Sigmoid colon (tissue), 7 donors: ENCODE results near the gene IQCM. TPM values are rescaled to one million over a fixed set of nuclear protein-coding genes. Genes with fewer than 3 reads are reported as not detected.

Experiments
- DNase-seq: peaks from one replicate; pipeline ENCODE4 v3.0.0-alpha.2; 2019
- H3K27ac ChIP-seq, 4 donors: fragments of 200-600 bp; sonication (generic); one replicate each; pipeline ENCODE4 v1.5.1; 2016 to 2019; ENCODE audit warnings: mild to moderate bottlenecking in 1 of 4
- H3K27me3 ChIP-seq, 3 donors: fragments of 200-600 bp; sonication (generic); one replicate each; pipeline ENCODE4 v1.5.1; 2019; ENCODE audit warnings: mild to moderate bottlenecking in 1 of 3
- H3K36me3 ChIP-seq, 4 donors: fragments of 200-600 bp; sonication (generic); one replicate each; pipeline ENCODE4 v1.5.1; 2016 to 2019
- H3K4me1 ChIP-seq, 4 donors: fragments of 200-600 bp; sonication (generic); one replicate each; pipeline ENCODE4 v1.5.1; 2017 to 2019
- H3K4me3 ChIP-seq, 4 donors: fragments of 200-600 bp; sonication (generic); one replicate each; pipeline ENCODE4 v1.5.1; 2017 to 2019; ENCODE audit warnings: mild to moderate bottlenecking in 2 of 4, moderate library complexity in 1 of 4
- H3K9me3 ChIP-seq, 4 donors: fragments of 200-600 bp in 3 of 4; sonication (generic) in 3 of 4; one replicate each; pipeline versions ENCODE4 v1.5.1 to v1.6.1; 2013 to 2019
- CTCF ChIP-seq, 4 experiments: fragments of 450-650 bp in 3 of 4; fragments of 200-600 bp in 1 of 4; IDR thresholded peaks; one replicate each; pipeline ENCODE4 v1.5.1; 2016 to 2019; ENCODE audit warnings: antibody characterized with exemption in 4 of 4, mild to moderate bottlenecking in 3 of 4, moderate library complexity in 2 of 4
- EP300 ChIP-seq, 4 donors: sonication (generic); formaldehyde crosslinking; IDR thresholded peaks; one replicate each; pipeline ENCODE4 v1.6.1; 2017; ENCODE audit warnings: antibody characterized with exemption in 4 of 4
- POLR2A ChIP-seq, 2 donors: fragments of 450-650 bp; IDR thresholded peaks; one replicate each; pipeline ENCODE4 v1.6.1; 2016; ENCODE audit warnings: antibody characterized with exemption in 2 of 2, mild to moderate bottlenecking in 2 of 2, moderate library complexity in 2 of 2
- POLR2AphosphoS5 ChIP-seq, 4 donors: sonication (generic); formaldehyde crosslinking; IDR thresholded peaks; one replicate each; pipeline ENCODE4 v1.6.1; 2017; ENCODE audit warnings: antibody characterized with exemption in 4 of 4
- WGBS, 2 donors: extraction: QIAGEN DNeasy Blood & Tissue Kit; methylation state at CpG; one replicate each; pipeline ENCODE4 v1.1.7; 2013; 5-methylcytosine and 5-hydroxymethylcytosine counted together
- intact Hi-C: fragments of 100-400 bp; cut with DNase I; formaldehyde crosslinking; loops from one replicate; pipeline ENCODE4 v1.15.1; 2023
- polyA plus RNA-seq, 3 donors: library from polyadenylated mRNA; stranded (reverse); fragments of 200-250 nt; gene quantifications; one replicate each; pipeline ENCODE4 v1.2.3, GENCODE V29; 2013
- total RNA-seq, 4 donors: library from RNA; depleted of rRNA; stranded (reverse); fragments of >200 nt; gene quantifications; one replicate each; pipeline ENCODE4 v1.1.0, GENCODE V29; 2016
- donor health status: healthy with polysubstance abuse.
- donor health status: Bipolar disorder and iron deficiency.
- donor health status: healthy.

IQCM gene, protein sequence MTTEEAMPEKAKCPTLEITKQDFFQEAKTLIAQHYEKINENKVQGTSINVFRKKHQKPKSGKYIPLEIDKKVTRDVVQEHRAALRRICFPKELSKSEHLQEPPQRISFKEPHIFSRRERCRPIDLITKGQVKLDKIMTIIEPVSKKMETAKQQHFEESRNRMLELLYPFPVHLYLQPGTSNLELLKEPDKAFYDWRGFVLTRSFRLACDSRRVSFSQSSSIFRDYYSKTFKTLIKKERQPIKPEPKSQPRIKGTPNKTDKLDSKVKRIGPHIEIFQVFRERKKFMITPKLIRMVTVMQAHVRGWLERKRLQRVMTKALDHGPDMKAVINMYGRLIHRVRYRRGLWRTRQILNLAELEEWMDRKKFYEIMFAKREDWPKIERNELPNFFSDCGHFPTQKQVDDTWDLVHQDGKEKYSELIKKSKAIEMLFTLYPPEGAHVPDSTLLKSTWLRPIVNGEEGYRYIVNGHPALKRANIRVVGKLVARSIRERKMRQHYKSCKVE
- not detected for total RNA-seq
- polyA plus RNA-seq, result 1 to 10 TPM in 1 of 3 donors, under 1 TPM in 1, not detected in 1; 0.41 to 1.2 TPM

DNA sequence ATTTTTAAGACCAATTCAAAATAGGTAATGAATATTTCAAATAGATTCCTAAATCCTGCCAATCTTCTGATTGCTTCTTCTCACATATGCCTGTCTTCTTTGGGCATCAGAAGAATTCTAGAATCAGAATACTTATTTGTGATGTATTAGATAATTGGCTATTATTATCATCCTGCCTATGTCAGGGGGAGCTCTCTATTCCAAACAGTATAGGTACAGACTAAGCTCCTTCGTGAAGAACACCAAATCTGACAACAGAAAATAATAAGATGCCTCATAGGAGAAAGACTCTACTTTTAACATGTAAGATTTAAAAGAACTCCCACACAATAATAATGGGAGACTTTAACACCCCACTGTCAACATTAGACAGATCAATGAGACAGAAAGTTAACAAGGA, at the start of gene IQCM:
IQCM (minus strand) TSS at position 101 of the 400 bp plus-strand sequence. CDS start 73,152 bp downstream, outside the sequence.
- TF ChIP-seq EP300 (IDR thresholded peaks at IDR 0.05) (no peak), CTCF (IDR thresholded peaks at IDR 0.05) (no peak), POLR2A (IDR thresholded peaks at IDR 0.05) (no peak), POLR2AphosphoS5 (IDR thresholded peaks at IDR 0.05) (no peak)
- H3K27me3 ChIP-seq, result no peaks in the 10 kb centered on the region
- intact Hi-C loops, result no loop called here
- 64 to 89% methylated on average over 1 of the region's 1 CpG for WGBS, 2 donors
- no peak within 1 kb of the TSS for H3K4me3 ChIP-seq
- H3K9me3 ChIP-seq, result no peaks in the 10 kb centered on the region
- no peaks in the 10 kb centered on the region for H3K4me1 ChIP-seq
- DNase-seq, result no peak
- H3K36me3 ChIP-seq, result no peaks in the 10 kb centered on the region
- H3K27ac ChIP-seq, result no peak within 1 kb of the TSS

- H3K27ac ChIP-seq, result no peak overlapping the region
Observed at GRCh38 chr4:149857446-149857845, 41.8 kb upstream of the IQCM start.

GRCh38 chr4:149845743-149846142, 30.1 kb upstream of the IQCM start:
- peaks cover 0 to 3% (median 0%) of the 10 kb centered on the region in 4 donors for H3K9me3 ChIP-seq
- no peak overlapping the region for H3K4me3 ChIP-seq
- intact Hi-C loops, result no loop called here
- no peaks in the 10 kb centered on the region for H3K27me3 ChIP-seq
- H3K36me3 ChIP-seq, result no peaks in the 10 kb centered on the region
- no peak overlapping the region for H3K27ac ChIP-seq
- no peaks in the 10 kb centered on the region for H3K4me1 ChIP-seq
- no peak for TF ChIP-seq EP300 (IDR thresholded peaks at IDR 0.05)
- no peak for TF ChIP-seq CTCF (IDR thresholded peaks at IDR 0.05)
- TF ChIP-seq POLR2AphosphoS5 (IDR thresholded peaks at IDR 0.05), result no peak
- TF ChIP-seq POLR2A (IDR thresholded peaks at IDR 0.05), result no peak
- no peak for DNase-seq

More at GRCh38 chr4:149857446-149857845, 41.8 kb upstream of the IQCM start:
- TF ChIP-seq EP300 (IDR thresholded peaks at IDR 0.05) (no peak), POLR2A (IDR thresholded peaks at IDR 0.05) (no peak), POLR2AphosphoS5 (IDR thresholded peaks at IDR 0.05) (no peak), CTCF (IDR thresholded peaks at IDR 0.05) (no peak)
- no peaks in the 10 kb centered on the region for H3K9me3 ChIP-seq
- H3K4me3 ChIP-seq, result no peak overlapping the region
- intact Hi-C loops, result no loop called here
- DNase-seq, result no peak
- 79 to 87% methylated on average over 3 of the region's 3 CpGs for WGBS, 2 donors
- no peaks in the 10 kb centered on the region for H3K36me3 ChIP-seq
- no peaks in the 10 kb centered on the region for H3K4me1 ChIP-seq
- H3K27me3 ChIP-seq, result no peaks in the 10 kb centered on the region

GRCh38 chr4:149841686-149842085, 26.0 kb upstream of the IQCM start:
- no peak for DNase-seq

More at GRCh38 chr4:149841686-149842085, 26.0 kb upstream of the IQCM start:
- TF ChIP-seq POLR2AphosphoS5 (IDR thresholded peaks at IDR 0.05) (no peak), CTCF (IDR thresholded peaks at IDR 0.05) (no peak), EP300 (IDR thresholded peaks at IDR 0.05) (no peak), POLR2A (IDR thresholded peaks at IDR 0.05) (no peak)
- no peaks in the 10 kb centered on the region for H3K4me1 ChIP-seq
- no peak overlapping the region for H3K4me3 ChIP-seq
- intact Hi-C loops, result no loop called here
- no peaks in the 10 kb centered on the region for H3K36me3 ChIP-seq
- H3K27me3 ChIP-seq, result no peaks in the 10 kb centered on the region
- no peak overlapping the region for H3K27ac ChIP-seq
- peaks cover 0 to 3% (median 0%) of the 10 kb centered on the region in 4 donors for H3K9me3 ChIP-seq
- 84 to 85% methylated on average over 1 of the region's 1 CpG for WGBS, 2 donors
